Panc1 (cell line): ENCODE measurements around the gene ASTN2. TPM values are rescaled to one million over a fixed set of nuclear protein-coding genes. Genes with fewer than 3 reads are reported as not detected.

Source experiments
- ATAC-seq: fragments of 200-7000 bp; cut with Tn5 transposase; 2 replicates; pipeline ENCODE4 v1.9.1; 2020; ENCODE audit warnings: mild to moderate bottlenecking, moderate library complexity
- BruUV-seq: library from RNA; stranded (reverse); fragments of 400-500 nt; replicated peaks from 2 replicates; lab custom pipeline; 2021; lab: Mats Ljungman, UMichigan
- CTCF ChIA-PET: fragments of 300-600 bp; sonication (Branson Sonifier 250); formaldehyde crosslinking; loops from one replicate; lab custom pipeline; 2022; ENCODE audit warnings: antibody characterized with exemption; lab: Charles Lee
- POLR2A ChIA-PET: fragments of 300-600 bp; sonication (Branson Sonifier 250); formaldehyde crosslinking; loops from one replicate; lab custom pipeline; 2022; ENCODE audit warnings: antibody characterized with exemption; lab: Charles Lee
- DNase-seq: peaks from one replicate; pipeline ENCODE4 v3.0.0-alpha.2; 2010; ENCODE audit warnings: low read depth, low spot score
- H3K27ac ChIP-seq: 2 replicates; pipeline ENCODE4 v1.5.1; 2011; ENCODE audit warnings: mild to moderate bottlenecking, low read length, inconsistent platforms
- H3K27me3 ChIP-seq: fragments of 200-500 bp; sonication (Bioruptor generic); 2 replicates; pipeline ENCODE4 v1.6.0; 2014; ENCODE audit warnings: low read length, inconsistent platforms; ENCODE audit not compliant: control insufficient read depth, insufficient read depth
- H3K36me3 ChIP-seq: fragments of 200-500 bp; sonication (Bioruptor generic); 2 replicates; pipeline ENCODE4 v1.5.1; 2014; ENCODE audit warnings: inconsistent platforms, mild to moderate bottlenecking, low read length, moderate library complexity; ENCODE audit not compliant: control insufficient read depth, insufficient read depth
- H3K4me1 ChIP-seq: 2 replicates; pipeline ENCODE4 v1.5.1; 2011; ENCODE audit warnings: inconsistent platforms, mild to moderate bottlenecking, low read length, moderate library complexity; ENCODE audit not compliant: control insufficient read depth, insufficient read depth
- H3K4me3 ChIP-seq, 2 experiments: 2 replicates each; pipeline ENCODE4 v1.5.1; 2011 to 2012; ENCODE audit warnings: low read depth in 2 of 2, low read length in 2 of 2, mild to moderate bottlenecking in 2 of 2, inconsistent platforms in 1 of 2, moderate library complexity in 1 of 2
- H3K9me3 ChIP-seq: fragments of 200-500 bp; sonication (Bioruptor generic); 2 replicates; pipeline ENCODE4 v1.5.1; 2014; ENCODE audit warnings: low read depth, mild to moderate bottlenecking, inconsistent platforms, low read length, moderate library complexity; ENCODE audit not compliant: control insufficient read depth, insufficient read depth
- POLR2AphosphoS5 ChIP-seq: IDR thresholded peaks from 2 replicates; pipeline ENCODE4 v1.6.1; 2012; ENCODE audit warnings: mild to moderate bottlenecking, low read depth, low read length, moderate library complexity
- in situ Hi-C: cut with HindIII; loops from 2 replicates; pipeline ENCODE4 v1.10.0; 2016; ENCODE audit warnings: low sequenced_read_pairs, low pct_unique_long_range_greater_than_20kb
- intact Hi-C: fragments of 100-400 bp; cut with micrococcal nuclease; formaldehyde crosslinking; loops from one replicate; pipeline ENCODE4 v1.10.0; 2022; ENCODE audit not compliant: unreplicated experiment
- total RNA-seq: library from RNA; stranded (reverse); gene quantifications from one replicate; pipeline ENCODE4 v1.2.1, GENCODE V29; 2021; ENCODE audit not compliant: unreplicated experiment
- TF ChIP-seq, protein P1 (sequence below), 2 experiments: IDR thresholded peaks; 2 replicates each; pipeline ENCODE4 v1.6.1; 2011 to 2012; ENCODE audit warnings: low read depth in 2 of 2, control low read depth in 1 of 2, low read length in 1 of 2, mild to moderate bottlenecking in 1 of 2, moderate library complexity in 1 of 2; ENCODE audit not compliant: insufficient read depth in 1 of 2

ASTN2 gene
- total RNA-seq, 1 experiment from 2014 or later: 3.9 TPM

- H3K9me3 ChIP-seq: no peaks in the 10 kb centered on the region
- H3K4me1 ChIP-seq: no peaks in the 10 kb centered on the region
- in situ Hi-C loops: no loop called here
- ChIA-PET POLR2A (no interaction called here), CTCF (no interaction called here)
- no TSS peak for BruUV-seq
- TF ChIP-seq, protein P1, sequence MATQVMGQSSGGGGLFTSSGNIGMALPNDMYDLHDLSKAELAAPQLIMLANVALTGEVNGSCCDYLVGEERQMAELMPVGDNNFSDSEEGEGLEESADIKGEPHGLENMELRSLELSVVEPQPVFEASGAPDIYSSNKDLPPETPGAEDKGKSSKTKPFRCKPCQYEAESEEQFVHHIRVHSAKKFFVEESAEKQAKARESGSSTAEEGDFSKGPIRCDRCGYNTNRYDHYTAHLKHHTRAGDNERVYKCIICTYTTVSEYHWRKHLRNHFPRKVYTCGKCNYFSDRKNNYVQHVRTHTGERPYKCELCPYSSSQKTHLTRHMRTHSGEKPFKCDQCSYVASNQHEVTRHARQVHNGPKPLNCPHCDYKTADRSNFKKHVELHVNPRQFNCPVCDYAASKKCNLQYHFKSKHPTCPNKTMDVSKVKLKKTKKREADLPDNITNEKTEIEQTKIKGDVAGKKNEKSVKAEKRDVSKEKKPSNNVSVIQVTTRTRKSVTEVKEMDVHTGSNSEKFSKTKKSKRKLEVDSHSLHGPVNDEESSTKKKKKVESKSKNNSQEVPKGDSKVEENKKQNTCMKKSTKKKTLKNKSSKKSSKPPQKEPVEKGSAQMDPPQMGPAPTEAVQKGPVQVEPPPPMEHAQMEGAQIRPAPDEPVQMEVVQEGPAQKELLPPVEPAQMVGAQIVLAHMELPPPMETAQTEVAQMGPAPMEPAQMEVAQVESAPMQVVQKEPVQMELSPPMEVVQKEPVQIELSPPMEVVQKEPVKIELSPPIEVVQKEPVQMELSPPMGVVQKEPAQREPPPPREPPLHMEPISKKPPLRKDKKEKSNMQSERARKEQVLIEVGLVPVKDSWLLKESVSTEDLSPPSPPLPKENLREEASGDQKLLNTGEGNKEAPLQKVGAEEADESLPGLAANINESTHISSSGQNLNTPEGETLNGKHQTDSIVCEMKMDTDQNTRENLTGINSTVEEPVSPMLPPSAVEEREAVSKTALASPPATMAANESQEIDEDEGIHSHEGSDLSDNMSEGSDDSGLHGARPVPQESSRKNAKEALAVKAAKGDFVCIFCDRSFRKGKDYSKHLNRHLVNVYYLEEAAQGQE (IDR thresholded peaks at IDR 0.05; ENCODE audit: insufficient read depth in 1 of 2, low read depth in 2 of 2, low read length in 1 of 2): no peak
- TF ChIP-seq POLR2AphosphoS5: no peak
- ATAC-seq (no peak), DNase-seq (no peak)
- H3K27me3 ChIP-seq: no peaks in the 10 kb centered on the region
- no peaks in the 10 kb centered on the region for H3K36me3 ChIP-seq
- no peak overlapping the region for H3K27ac ChIP-seq
- H3K4me3 ChIP-seq: no peak overlapping the region
- intact Hi-C loops: no loop called here
These were observed 712.8 kb downstream of the ASTN2 start for GRCh38 chr9:116701940-116702642.

GRCh38 chr9:116700882-116701865, 713.7 kb downstream of the ASTN2 start:
- H3K4me1 ChIP-seq: no peaks in the 10 kb centered on the region
- BruUV-seq: TSS peak; percentile 24
- H3K27ac ChIP-seq: no peak overlapping the region
- ATAC-seq: no peak
- no peak overlapping the region for H3K4me3 ChIP-seq
- H3K9me3 ChIP-seq: no peaks in the 10 kb centered on the region
- TF ChIP-seq, protein P1 (IDR thresholded peaks at IDR 0.05; ENCODE audit: insufficient read depth in 1 of 2, low read depth in 2 of 2, low read length in 1 of 2): no peak
- POLR2A ChIA-PET: no interaction called here
- H3K27me3 ChIP-seq: no peaks in the 10 kb centered on the region
- CTCF ChIA-PET: no interaction called here
- intact Hi-C loops (no loop called here), in situ Hi-C loops (no loop called here)
- no peaks in the 10 kb centered on the region for H3K36me3 ChIP-seq
- DNase-seq: no peak
